ENCODE data around the gene ISCA1.
"Not testable (repeated sequence)": the region's sequence is repeated elsewhere in the genome, so short reads cannot be mapped to it uniquely, and the experiment has no call there.

The ISCA1 gene

GRCh38 chr9:86282077-86282978, at the start of gene ISCA1:
TSS of gene ISCA1 (minus strand) at chr9:86282538. CDS start at chr9:86282458, 80 bp downstream.
- DNase-seq (ENCODE audit: low read depth in 2 of 2) = peak; percentile 99

- no peak for DNase-seq (ENCODE audit: low read depth in 2 of 2)
Observed at GRCh38 chr9:86330186-86330585, 47.8 kb upstream of the ISCA1 start.

GRCh38 chr9:86329649-86330048, 47.3 kb upstream of the ISCA1 start:
- no peak for DNase-seq (ENCODE audit: low read depth in 2 of 2)

- DNase-seq (ENCODE audit: low read depth in 2 of 2) = no peak
Observed at GRCh38 chr9:86328156-86328555, 45.8 kb upstream of the ISCA1 start.

GRCh38 chr9:86326536-86326935, 44.2 kb upstream of the ISCA1 start:
- no peak for DNase-seq (ENCODE audit: low read depth in 2 of 2)

- no peak for DNase-seq (ENCODE audit: low read depth in 2 of 2)
Observed at GRCh38 chr9:86324901-86325300, 42.6 kb upstream of the ISCA1 start.

- no peak for DNase-seq (ENCODE audit: low read depth in 2 of 2)
Observed at GRCh38 chr9:86324308-86324707, 42.0 kb upstream of the ISCA1 start.

- no peak for DNase-seq (ENCODE audit: low read depth in 2 of 2)
Observed at GRCh38 chr9:86322973-86323644, 40.8 kb upstream of the ISCA1 start.

GRCh38 chr9:86321373-86321772, 39.0 kb upstream of the ISCA1 start:
- DNase-seq (ENCODE audit: low read depth in 2 of 2) = no peak

GRCh38 chr9:86318187-86318586, 35.8 kb upstream of the ISCA1 start:
- DNase-seq (ENCODE audit: low read depth in 2 of 2) = no peak

GRCh38 chr9:86315078-86315477, 32.7 kb upstream of the ISCA1 start:
- DNase-seq (ENCODE audit: low read depth in 2 of 2) = no peak

GRCh38 chr9:86312959-86313358, 30.6 kb upstream of the ISCA1 start:
- not testable (repeated sequence) for DNase-seq (ENCODE audit: low read depth in 2 of 2)

- no peak for DNase-seq (ENCODE audit: low read depth in 2 of 2)
Observed at GRCh38 chr9:86308687-86309086, 26.3 kb upstream of the ISCA1 start.

GRCh38 chr9:86304236-86304730, 21.9 kb upstream of the ISCA1 start:
- no peak for DNase-seq (ENCODE audit: low read depth in 2 of 2)

GRCh38 chr9:86303316-86303975, 21.1 kb upstream of the ISCA1 start:
- peak in 1 of 2 donors; percentile 16 for DNase-seq (ENCODE audit: low read depth in 2 of 2)

GRCh38 chr9:86301686-86302085, 19.3 kb upstream of the ISCA1 start:
- DNase-seq (ENCODE audit: low read depth in 2 of 2) = no peak

- DNase-seq (ENCODE audit: low read depth in 2 of 2) = no peak
Observed at GRCh38 chr9:86300701-86301100, 18.4 kb upstream of the ISCA1 start.

- no peak for DNase-seq (ENCODE audit: low read depth in 2 of 2)
Observed at GRCh38 chr9:86298873-86299272, 16.5 kb upstream of the ISCA1 start.

GRCh38 chr9:86290341-86290740, 8.0 kb upstream of the ISCA1 start:
- DNase-seq (ENCODE audit: low read depth in 2 of 2) = not testable (repeated sequence)

GRCh38 chr9:86288499-86289198, 6.3 kb upstream of the ISCA1 start:
- DNase-seq (ENCODE audit: low read depth in 2 of 2) = no peak

- no peak for DNase-seq (ENCODE audit: low read depth in 2 of 2)
Observed at GRCh38 chr9:86287013-86287412, 4.7 kb upstream of the ISCA1 start.

- DNase-seq (ENCODE audit: low read depth in 2 of 2) = no peak
Observed at GRCh38 chr9:86286278-86286677, 3.9 kb upstream of the ISCA1 start.

All from stimulated activated CD8-positive, alpha-beta memory T cell treated with anti-CD3 and anti-CD28 coated beads, Interleukin-2, amount 100 ng/mL, for 48 hours (primary cell).